ENCODE results near the gene PANK1.

- no peak for TF ChIP-seq POU6F1 (CRISPR knock-in tag; IDR thresholded peaks at IDR 0.05; ENCODE audit: borderline replicate concordance, low read depth)
- TF ChIP-seq OSR1 (CRISPR knock-in tag; IDR thresholded peaks at IDR 0.05) = no peak
- TF ChIP-seq ZFP3 (CRISPR knock-in tag; IDR thresholded peaks at IDR 0.05) = no peak
- TF ChIP-seq TCF4 (CRISPR knock-in tag; IDR thresholded peaks at IDR 0.05; ENCODE audit: borderline replicate concordance) = no peak
- TF ChIP-seq BACH2 (CRISPR knock-in tag; IDR thresholded peaks at IDR 0.05; ENCODE audit: borderline replicate concordance) = no peak
- no peak for TF ChIP-seq PATZ1 (CRISPR knock-in tag; IDR thresholded peaks at IDR 0.05; ENCODE audit: borderline replicate concordance)
Observed at GRCh38 chr10:89665302-89665701, 20.3 kb upstream of the PANK1 start.

All from SK-N-SH treated with all-trans-retinoic acid at 6 μM for 48 hours (cell line).